ENCODE measurements around the gene APPBP2. TPM values are rescaled to one million over a fixed set of nuclear protein-coding genes. Genes with fewer than 3 reads are reported as not detected.

APPBP2 gene
- total RNA-seq, 1 donor from 2014 or later: 48.0 TPM

- H3K4me3 ChIP-seq: no peak overlapping the region
- no peaks in the 10 kb centered on the region for H3K36me3 ChIP-seq
- peaks cover 2% of the 10 kb centered on the region for H3K4me1 ChIP-seq
- H3K4me2 ChIP-seq: no peak overlapping the region
- no peaks in the 10 kb centered on the region for H3K9me3 Mint-ChIP-seq
- H3K27me3 Mint-ChIP-seq (ENCODE audit: insufficient read depth, low read depth): peaks cover 3% of the 10 kb centered on the region
- no peak overlapping the region for H3K27ac Mint-ChIP-seq
- H4K20me1 ChIP-seq (ENCODE audit: low read depth): no peaks in the 10 kb centered on the region
- H3K27ac ChIP-seq: no peak overlapping the region
- H3K9ac ChIP-seq: no peak overlapping the region
- H2AFZ ChIP-seq (replicated peaks): no peak overlapping the region
- no peak for DNase-seq (ENCODE audit: low spot score)
- H3K27me3 ChIP-seq: no peaks in the 10 kb centered on the region
- H3K4me1 Mint-ChIP-seq: no peaks in the 10 kb centered on the region
- H3K4me3 Mint-ChIP-seq: no peak overlapping the region
- H3K9me3 ChIP-seq (ENCODE audit: low read depth): no peaks in the 10 kb centered on the region
- H3K79me2 ChIP-seq (ENCODE audit: low read depth): no peaks in the 10 kb centered on the region
- H3F3A ChIP-seq (ENCODE audit: low read depth): peaks cover 1% of the 10 kb centered on the region
- TF ChIP-seq EZH2 (IDR thresholded peaks at IDR 0.05) (no peak), EZH2phosphoT487 (IDR thresholded peaks at IDR 0.05) (no peak), CTCF (IDR thresholded peaks at IDR 0.05) (no peak)
- H3K36me3 Mint-ChIP-seq: no peaks in the 10 kb centered on the region
These were observed 116.0 kb downstream of the APPBP2 start for GRCh38 chr17:60410001-60410400.

- H3K27ac ChIP-seq: no peak overlapping the region
- H3K27me3 ChIP-seq: no peaks in the 10 kb centered on the region
- TF ChIP-seq EZH2phosphoT487 (IDR thresholded peaks at IDR 0.05) (no peak), EZH2 (IDR thresholded peaks at IDR 0.05) (no peak), CTCF (IDR thresholded peaks at IDR 0.05) (no peak)
- DNase-seq (ENCODE audit: low spot score): no peak
- H3K9me3 ChIP-seq (ENCODE audit: low read depth): no peaks in the 10 kb centered on the region
- H3K36me3 Mint-ChIP-seq: no peaks in the 10 kb centered on the region
- H3K4me2 ChIP-seq: no peak overlapping the region
- H3K4me3 Mint-ChIP-seq: no peak overlapping the region
- no peak overlapping the region for H3K4me3 ChIP-seq
- no peaks in the 10 kb centered on the region for H3K36me3 ChIP-seq
- H3K9me3 Mint-ChIP-seq: no peaks in the 10 kb centered on the region
- H3K9ac ChIP-seq: no peak overlapping the region
- H3F3A ChIP-seq (ENCODE audit: low read depth): peaks cover 12% of the 10 kb centered on the region
- no peaks in the 10 kb centered on the region for H4K20me1 ChIP-seq (ENCODE audit: low read depth)
- H3K27ac Mint-ChIP-seq: no peak overlapping the region
- H2AFZ ChIP-seq (replicated peaks): no peak overlapping the region
- peaks cover 13% of the 10 kb centered on the region for H3K4me1 ChIP-seq
- no peaks in the 10 kb centered on the region for H3K79me2 ChIP-seq (ENCODE audit: low read depth)
- H3K4me1 Mint-ChIP-seq: peaks cover 6% of the 10 kb centered on the region
- peaks cover 2% of the 10 kb centered on the region for H3K27me3 Mint-ChIP-seq (ENCODE audit: insufficient read depth, low read depth)
These were observed 119.2 kb downstream of the APPBP2 start for GRCh38 chr17:60406887-60407286.

GRCh38 chr17:60403962-60404361, 122.1 kb downstream of the APPBP2 start:
- Mint-ChIP-seq H3K27me3 (ENCODE audit: insufficient read depth, low read depth) (peaks cover 2% of the 10 kb centered on the region), H3K27ac (no peak overlapping the region), H3K36me3 (no peaks in the 10 kb centered on the region), H3K9me3 (no peaks in the 10 kb centered on the region), H3K4me3 (no peak overlapping the region), H3K4me1 (peaks cover 6% of the 10 kb centered on the region)
- no peaks in the 10 kb centered on the region for H3K9me3 ChIP-seq (ENCODE audit: low read depth)
- DNase-seq (ENCODE audit: low spot score): no peak
- no peak overlapping the region for H3K27ac ChIP-seq
- no peaks in the 10 kb centered on the region for H4K20me1 ChIP-seq (ENCODE audit: low read depth)
- H3K79me2 ChIP-seq (ENCODE audit: low read depth): no peaks in the 10 kb centered on the region
- H3K4me2 ChIP-seq: no peak overlapping the region
- no peak overlapping the region for H3K4me3 ChIP-seq
- no peak overlapping the region for H2AFZ ChIP-seq (replicated peaks)
- H3F3A ChIP-seq (ENCODE audit: low read depth): peaks cover 12% of the 10 kb centered on the region
- H3K4me1 ChIP-seq: peaks cover 13% of the 10 kb centered on the region
- H3K36me3 ChIP-seq: no peaks in the 10 kb centered on the region
- TF ChIP-seq EZH2 (IDR thresholded peaks at IDR 0.05): no peak
- no peak for TF ChIP-seq CTCF (IDR thresholded peaks at IDR 0.05)
- TF ChIP-seq EZH2phosphoT487 (IDR thresholded peaks at IDR 0.05): no peak
- no peaks in the 10 kb centered on the region for H3K27me3 ChIP-seq
- no peak overlapping the region for H3K9ac ChIP-seq

- no peaks in the 10 kb centered on the region for H3K79me2 ChIP-seq (ENCODE audit: low read depth)
- no peak overlapping the region for H3K4me3 ChIP-seq
- peaks cover 6% of the 10 kb centered on the region for H3K4me1 Mint-ChIP-seq
- peaks cover 13% of the 10 kb centered on the region for H3K4me1 ChIP-seq
- no peak overlapping the region for H3K4me2 ChIP-seq
- H3K27ac Mint-ChIP-seq: no peak overlapping the region
- peaks cover 12% of the 10 kb centered on the region for H3F3A ChIP-seq (ENCODE audit: low read depth)
- no peaks in the 10 kb centered on the region for H3K27me3 ChIP-seq
- no peaks in the 10 kb centered on the region for H3K9me3 Mint-ChIP-seq
- TF ChIP-seq EZH2 (IDR thresholded peaks at IDR 0.05): no peak
- TF ChIP-seq CTCF (IDR thresholded peaks at IDR 0.05): no peak
- no peak for TF ChIP-seq EZH2phosphoT487 (IDR thresholded peaks at IDR 0.05)
- H3K27ac ChIP-seq: no peak overlapping the region
- H3K36me3 ChIP-seq: no peaks in the 10 kb centered on the region
- no peak overlapping the region for H3K9ac ChIP-seq
- no peaks in the 10 kb centered on the region for H3K9me3 ChIP-seq (ENCODE audit: low read depth)
- no peaks in the 10 kb centered on the region for H4K20me1 ChIP-seq (ENCODE audit: low read depth)
- H3K27me3 Mint-ChIP-seq (ENCODE audit: insufficient read depth, low read depth): peaks cover 2% of the 10 kb centered on the region
- no peak for DNase-seq (ENCODE audit: low spot score)
- no peak overlapping the region for H3K4me3 Mint-ChIP-seq
- H2AFZ ChIP-seq (replicated peaks): no peak overlapping the region
- no peaks in the 10 kb centered on the region for H3K36me3 Mint-ChIP-seq
These were observed 122.6 kb downstream of the APPBP2 start for GRCh38 chr17:60403523-60403810.

All from neural progenitor cell (in vitro differentiated cells).